ENCODE data around the gene CSNK2A3. TPM values are rescaled to one million over a fixed set of nuclear protein-coding genes. Genes with fewer than 3 reads are reported as not detected.

The CSNK2A3 gene
- total RNA-seq, 2 donors from 2014 or later: 0.26 TPM; not detected in 1

- H3K4me3 Mint-ChIP-seq: no peak overlapping the region
- no peaks in the 10 kb centered on the region for H3K4me1 Mint-ChIP-seq
- no peaks in the 10 kb centered on the region for H3K36me3 Mint-ChIP-seq (ENCODE audit: low read depth)
- peaks cover 5% of the 10 kb centered on the region for H3K27me3 Mint-ChIP-seq
- ATAC-seq (no peak), DNase-seq (no peak)
- H3K9me3 ChIP-seq (ENCODE audit: control insufficient read depth, low read length, poor library complexity, severe bottlenecking): no peaks in the 10 kb centered on the region
- H3K27ac Mint-ChIP-seq: no peak overlapping the region
Observed at GRCh38 chr11:11316651-11317230, 36.3 kb downstream of the CSNK2A3 start.

GRCh38 chr11:11313902-11314692 lies 39.0 kb downstream of the CSNK2A3 start:
- ATAC-seq (no peak), DNase-seq (no peak)
- peaks cover 4% of the 10 kb centered on the region for H3K4me1 Mint-ChIP-seq
- H3K27ac Mint-ChIP-seq: no peak overlapping the region
- no peak overlapping the region for H3K4me3 Mint-ChIP-seq
- no peaks in the 10 kb centered on the region for H3K27me3 Mint-ChIP-seq
- no peaks in the 10 kb centered on the region for H3K36me3 Mint-ChIP-seq (ENCODE audit: low read depth)
- no peaks in the 10 kb centered on the region for H3K9me3 ChIP-seq (ENCODE audit: control insufficient read depth, low read length, poor library complexity, severe bottlenecking)

- DNase-seq (no peak), ATAC-seq (no peak)
- H3K9me3 ChIP-seq (ENCODE audit: control insufficient read depth, low read length, poor library complexity, severe bottlenecking): no peaks in the 10 kb centered on the region
- no peaks in the 10 kb centered on the region for H3K36me3 Mint-ChIP-seq (ENCODE audit: low read depth)
- no peak overlapping the region for H3K27ac Mint-ChIP-seq
- peaks cover 4% of the 10 kb centered on the region for H3K4me1 Mint-ChIP-seq
- H3K4me3 Mint-ChIP-seq: no peak overlapping the region
- H3K27me3 Mint-ChIP-seq: no peaks in the 10 kb centered on the region
Observed at GRCh38 chr11:11313426-11313825, 39.6 kb downstream of the CSNK2A3 start.

DNA sequence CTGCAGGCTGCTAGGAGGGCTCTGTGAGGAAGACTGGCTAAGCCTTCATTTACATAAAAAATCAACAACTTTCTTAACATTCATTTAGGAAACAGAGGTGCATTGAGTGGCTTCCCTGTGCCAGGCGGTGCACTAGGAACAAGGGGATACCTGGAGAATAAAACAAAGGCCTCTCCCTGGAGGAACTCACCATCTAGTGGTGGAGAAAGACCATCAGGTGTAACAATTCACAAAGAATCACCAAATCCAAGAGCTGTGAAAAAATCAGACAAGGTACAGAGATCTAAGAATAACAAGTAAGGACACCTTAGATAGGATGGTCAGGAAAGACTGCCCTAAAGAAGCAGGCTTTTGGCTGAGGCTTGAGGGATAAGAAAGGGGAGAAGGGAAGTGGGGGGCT lies 40.3 kb downstream of the CSNK2A3 start:
- no peaks in the 10 kb centered on the region for H3K9me3 ChIP-seq (ENCODE audit: control insufficient read depth, low read length, poor library complexity, severe bottlenecking)
- peaks cover 4% of the 10 kb centered on the region for H3K4me1 Mint-ChIP-seq
- DNase-seq (no peak), ATAC-seq (no peak)
- no peak overlapping the region for H3K4me3 Mint-ChIP-seq
- no peaks in the 10 kb centered on the region for H3K27me3 Mint-ChIP-seq
- no peak overlapping the region for H3K27ac Mint-ChIP-seq
- H3K36me3 Mint-ChIP-seq (ENCODE audit: low read depth): no peaks in the 10 kb centered on the region

DNA sequence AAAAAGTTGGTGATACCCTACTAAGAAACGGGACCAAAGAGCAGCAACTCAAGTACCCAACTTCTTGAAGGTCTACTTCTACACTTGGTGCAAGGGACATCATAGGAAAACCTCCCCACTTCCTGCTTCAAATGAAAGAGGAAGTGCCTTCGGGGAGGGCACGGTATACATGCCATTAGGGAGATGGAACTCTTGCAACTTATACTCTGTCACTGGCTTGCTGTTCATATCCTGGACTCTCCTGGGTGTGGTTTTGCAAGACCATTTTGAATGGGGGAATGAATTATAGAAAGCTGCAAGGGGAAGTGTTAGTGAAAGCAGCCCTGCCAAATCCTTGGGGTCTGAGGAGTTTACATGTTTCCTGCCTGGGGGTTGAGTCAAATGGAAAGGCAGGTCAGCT lies 41.9 kb downstream of the CSNK2A3 start:
- no peak overlapping the region for H3K4me3 Mint-ChIP-seq
- no peaks in the 10 kb centered on the region for H3K36me3 Mint-ChIP-seq (ENCODE audit: low read depth)
- no peaks in the 10 kb centered on the region for H3K9me3 ChIP-seq (ENCODE audit: control insufficient read depth, low read length, poor library complexity, severe bottlenecking)
- DNase-seq: no peak
- no peaks in the 10 kb centered on the region for H3K27me3 Mint-ChIP-seq
- H3K4me1 Mint-ChIP-seq: peaks cover 4% of the 10 kb centered on the region
- H3K27ac Mint-ChIP-seq: no peak overlapping the region
- ATAC-seq: no peak

DNA sequence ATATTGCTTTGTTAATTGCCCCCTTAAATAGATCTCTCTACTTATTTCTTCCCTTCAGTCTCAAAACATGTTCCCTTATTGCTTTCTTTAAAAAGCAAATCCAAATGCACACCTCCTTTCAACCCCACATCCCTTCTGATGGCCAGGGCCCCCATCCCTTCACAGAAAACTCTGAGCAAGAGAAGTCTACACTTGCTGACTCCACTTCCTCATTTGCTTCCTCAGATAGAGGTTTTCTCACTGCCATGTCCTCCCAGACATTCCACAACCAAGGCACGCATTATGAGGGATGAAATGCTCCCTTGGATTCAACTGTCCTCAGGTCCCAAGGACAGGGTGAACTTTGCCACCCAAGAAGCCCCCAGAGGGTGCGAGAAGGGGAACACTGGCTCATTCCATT lies 43.1 kb downstream of the CSNK2A3 start:
- no peak for DNase-seq
- Mint-ChIP-seq H3K27me3 (no peaks in the 10 kb centered on the region), H3K4me3 (no peak overlapping the region), H3K36me3 (ENCODE audit: low read depth) (no peaks in the 10 kb centered on the region), H3K4me1 (peaks cover 4% of the 10 kb centered on the region), H3K27ac (no peak overlapping the region)
- no peak for ATAC-seq
- no peaks in the 10 kb centered on the region for H3K9me3 ChIP-seq (ENCODE audit: control insufficient read depth, low read length, poor library complexity, severe bottlenecking)

GRCh38 chr11:11308249-11308648 lies 44.8 kb downstream of the CSNK2A3 start:
- peaks cover 10% of the 10 kb centered on the region for H3K27me3 Mint-ChIP-seq
- DNase-seq (no peak), ATAC-seq (no peak)
- peaks cover 4% of the 10 kb centered on the region for H3K4me1 Mint-ChIP-seq
- H3K27ac Mint-ChIP-seq: no peak overlapping the region
- H3K9me3 ChIP-seq (ENCODE audit: control insufficient read depth, low read length, poor library complexity, severe bottlenecking): no peaks in the 10 kb centered on the region
- no peaks in the 10 kb centered on the region for H3K36me3 Mint-ChIP-seq (ENCODE audit: low read depth)
- no peak overlapping the region for H3K4me3 Mint-ChIP-seq

DNA sequence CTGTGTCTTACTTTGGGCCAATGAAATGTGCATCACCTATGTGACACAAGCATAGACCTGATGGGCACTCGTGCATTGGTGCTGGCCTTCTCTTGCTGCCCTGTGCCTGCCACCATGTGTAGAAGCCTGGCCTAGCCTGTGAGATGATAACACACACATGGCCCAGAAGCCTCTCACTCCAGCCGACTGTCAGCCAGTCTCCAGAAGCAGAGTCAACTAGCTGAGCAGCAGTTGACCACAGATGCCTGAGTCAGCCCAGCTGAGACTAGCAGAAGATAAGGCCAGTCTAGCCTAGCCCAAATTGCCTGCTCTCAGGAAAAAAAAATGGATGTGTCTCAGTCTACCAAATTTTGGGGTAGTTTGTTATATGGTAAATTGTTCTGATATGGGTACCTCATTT lies 46.2 kb downstream of the CSNK2A3 start:
- no peaks in the 10 kb centered on the region for H3K9me3 ChIP-seq (ENCODE audit: control insufficient read depth, low read length, poor library complexity, severe bottlenecking)
- no peaks in the 10 kb centered on the region for H3K36me3 Mint-ChIP-seq (ENCODE audit: low read depth)
- DNase-seq (no peak), ATAC-seq (no peak)
- peaks cover 16% of the 10 kb centered on the region for H3K27me3 Mint-ChIP-seq
- H3K4me3 Mint-ChIP-seq: no peak overlapping the region
- H3K27ac Mint-ChIP-seq: no peak overlapping the region
- H3K4me1 Mint-ChIP-seq: peaks cover 5% of the 10 kb centered on the region

- DNase-seq: no peak
- Mint-ChIP-seq H3K4me1 (peaks cover 2% of the 10 kb centered on the region), H3K27ac (no peak overlapping the region), H3K36me3 (ENCODE audit: low read depth) (no peaks in the 10 kb centered on the region), H3K4me3 (no peak overlapping the region), H3K27me3 (peaks cover 36% of the 10 kb centered on the region)
- no peak for ATAC-seq
- H3K9me3 ChIP-seq (ENCODE audit: control insufficient read depth, low read length, poor library complexity, severe bottlenecking): no peaks in the 10 kb centered on the region
Observed at GRCh38 chr11:11304550-11304949, 48.5 kb downstream of the CSNK2A3 start.

GRCh38 chr11:11302565-11302964 lies 50.5 kb downstream of the CSNK2A3 start:
- DNase-seq (no peak), ATAC-seq (no peak)
- H3K27me3 Mint-ChIP-seq: peaks cover 41% of the 10 kb centered on the region
- no peaks in the 10 kb centered on the region for H3K36me3 Mint-ChIP-seq (ENCODE audit: low read depth)
- H3K9me3 ChIP-seq (ENCODE audit: control insufficient read depth, low read length, poor library complexity, severe bottlenecking): no peaks in the 10 kb centered on the region
- H3K4me1 Mint-ChIP-seq: peaks cover 2% of the 10 kb centered on the region
- no peak overlapping the region for H3K27ac Mint-ChIP-seq
- no peak overlapping the region for H3K4me3 Mint-ChIP-seq
